Activated CD8-positive, alpha-beta memory T cell treated with anti-CD3 and anti-CD28 coated beads, Interleukin-2, amount 50 U/mL, for 48 hours (primary cell): ENCODE data around the gene CHPF.

Experiments
- DNase-seq: peaks from one replicate; pipeline ENCODE4 v3.0.0-alpha.2; 2020

The CHPF gene

GRCh38 chr2:219511547-219512325 lies 31.9 kb downstream of the CHPF start:
- DNase-seq = no peak

GRCh38 chr2:219510512-219511135 lies 33.0 kb downstream of the CHPF start:
- no peak for DNase-seq

GRCh38 chr2:219509780-219510511 lies 33.7 kb downstream of the CHPF start:
- peak; percentile 73 for DNase-seq

GRCh38 chr2:219508971-219509779 lies 34.4 kb downstream of the CHPF start:
- no peak for DNase-seq

GRCh38 chr2:219508444-219508734 lies 35.2 kb downstream of the CHPF start:
- DNase-seq = no peak

- no peak for DNase-seq
Observed at GRCh38 chr2:219507581-219508443, 35.8 kb downstream of the CHPF start.

GRCh38 chr2:219506802-219507526 lies 36.6 kb downstream of the CHPF start:
- DNase-seq = no peak

- DNase-seq = no peak
Observed at GRCh38 chr2:219506153-219506801, 37.3 kb downstream of the CHPF start.

GRCh38 chr2:219505585-219505984 lies 38.0 kb downstream of the CHPF start:
- DNase-seq = no peak

GRCh38 chr2:219502618-219503017 lies 41.0 kb downstream of the CHPF start:
- no peak for DNase-seq

GRCh38 chr2:219501849-219502248 lies 41.8 kb downstream of the CHPF start:
- DNase-seq = no peak

GRCh38 chr2:219500135-219500534 lies 43.5 kb downstream of the CHPF start:
- no peak for DNase-seq

GRCh38 chr2:219499555-219499954 lies 44.1 kb downstream of the CHPF start:
- DNase-seq = no peak

- DNase-seq = no peak
Observed at GRCh38 chr2:219499058-219499307, 44.6 kb downstream of the CHPF start.

GRCh38 chr2:219498280-219499057 lies 45.1 kb downstream of the CHPF start, which contains the start of gene GMPPA:
GMPPA (plus strand) TSS chr2:219498891; CDS start chr2:219499976, 1,085 bp downstream.
- peak; percentile 92 for DNase-seq

GRCh38 chr2:219497495-219498279 lies 45.9 kb downstream of the CHPF start:
- peak; percentile 67 for DNase-seq

- DNase-seq = no peak
Observed at GRCh38 chr2:219496825-219497494, 46.6 kb downstream of the CHPF start.

- no peak for DNase-seq
Observed at GRCh38 chr2:219496247-219496824, 47.3 kb downstream of the CHPF start.
